Mucosa of descending colon (tissue), 3 donors: ENCODE measurements around the gene COX11. TPM values are rescaled to one million over a fixed set of nuclear protein-coding genes. Genes with fewer than 3 reads are reported as not detected.

Experiments
- ATAC-seq: fragments of 200-7000 bp; cut with Tn5 transposase; one replicate; pipeline ENCODE4 v1.9.1; 2020; ENCODE audit warnings: mild to moderate bottlenecking, moderate library complexity
- DNase-seq, 3 donors: peaks; one replicate each; pipeline ENCODE4 v3.0.0-alpha.2; 2020
- H3K36me3 ChIP-seq: fragments of 200-600 bp; one replicate; pipeline ENCODE4 v1.8.0; 2021; ENCODE audit warnings: low read depth, mild to moderate bottlenecking
- H3K4me1 ChIP-seq: fragments of 200-600 bp; one replicate; pipeline ENCODE4 v1.8.0; 2021; ENCODE audit warnings: low read depth, mild to moderate bottlenecking
- H3K4me3 ChIP-seq: fragments of 200-600 bp; one replicate; pipeline ENCODE4 v1.8.0; 2021; ENCODE audit warnings: mild to moderate bottlenecking
- H3K9me3 ChIP-seq: fragments of 200-600 bp; one replicate; pipeline ENCODE4 v1.8.0; 2021; ENCODE audit warnings: mild to moderate bottlenecking
- CTCF ChIP-seq: fragments of 200-600 bp; IDR thresholded peaks from one replicate; pipeline ENCODE4 v1.8.0; 2022; ENCODE audit warnings: antibody characterized with exemption, mild to moderate bottlenecking
- intact Hi-C, 2 donors: fragments of 100-400 bp; cut with DNase I in 1 of 2; cut with micrococcal nuclease in 1 of 2; formaldehyde crosslinking; loops; one replicate each; pipeline versions ENCODE4 v1.11.0 to v1.11.1; 2022; cut with DNase I, micrococcal nuclease
- total RNA-seq, 3 donors: library from RNA; stranded (reverse); fragmentation: NEBNext Ultra II Directional in 2 of 3; extraction: Animal tissue kit (Norgen Biotek cat#: 25700) in 2 of 3; gene quantifications; one replicate each; pipeline versions ENCODE4 v1.2.1 to v1.2.4, GENCODE V29; 2021 to 2023
- donor health status: DM: no; HTN: no; CAD: no; lungs with moderate emphysema.
- donor health status: DM: no; HTN: no; CAD: no.
- donor health status: DM: no; HTN: yes; CAD: no.

Gene COX11
- total RNA-seq, 3 donors from 2014 or later, result 53.2 to 61.4 (median 55.3) TPM

- intact Hi-C loops, result no loop called here
- DNase-seq (no peak), ATAC-seq (no peak)
- H3K4me3 ChIP-seq, result no peak overlapping the region
- TF ChIP-seq CTCF, result no peak
- no peaks in the 10 kb centered on the region for H3K36me3 ChIP-seq
- peaks cover 12% of the 10 kb centered on the region for H3K4me1 ChIP-seq
- H3K9me3 ChIP-seq, result no peaks in the 10 kb centered on the region
Observed at GRCh38 chr17:54937018-54937417, 31.4 kb downstream of the COX11 start.

GRCh38 chr17:54935471-54935870 lies 33.0 kb downstream of the COX11 start:
- Histone ChIP-seq H3K9me3 (no peaks in the 10 kb centered on the region), H3K4me3 (no peak overlapping the region), H3K4me1 (peaks cover 12% of the 10 kb centered on the region), H3K36me3 (no peaks in the 10 kb centered on the region)
- ATAC-seq (peak; percentile 87), DNase-seq (peak in 1 of 3 donors; percentile 31)
- intact Hi-C loops, result no loop called here
- no peak for TF ChIP-seq CTCF

- Histone ChIP-seq H3K4me3 (no peak overlapping the region), H3K4me1 (peaks cover 14% of the 10 kb centered on the region), H3K36me3 (no peaks in the 10 kb centered on the region), H3K9me3 (no peaks in the 10 kb centered on the region)
- intact Hi-C loops, result no loop called here
- ATAC-seq (peak; percentile 87), DNase-seq (no peak)
- no peak for TF ChIP-seq CTCF
Observed at GRCh38 chr17:54933921-54934320, 34.5 kb downstream of the COX11 start.

GRCh38 chr17:54932711-54933110 lies 35.7 kb downstream of the COX11 start:
- no peak for TF ChIP-seq CTCF
- no peak for ATAC-seq
- DNase-seq, result no peak
- intact Hi-C loops, result no loop called here
- Histone ChIP-seq H3K4me3 (no peak overlapping the region), H3K4me1 (peaks cover 14% of the 10 kb centered on the region), H3K36me3 (no peaks in the 10 kb centered on the region), H3K9me3 (no peaks in the 10 kb centered on the region)

- Histone ChIP-seq H3K9me3 (no peaks in the 10 kb centered on the region), H3K4me1 (peaks cover 3% of the 10 kb centered on the region), H3K36me3 (no peaks in the 10 kb centered on the region), H3K4me3 (no peak overlapping the region)
- intact Hi-C loops, result no loop called here
- DNase-seq (no peak), ATAC-seq (no peak)
- TF ChIP-seq CTCF, result no peak
Observed at GRCh38 chr17:54927525-54927924, 40.9 kb downstream of the COX11 start.

- Histone ChIP-seq H3K4me3 (no peak overlapping the region), H3K36me3 (no peaks in the 10 kb centered on the region), H3K9me3 (no peaks in the 10 kb centered on the region), H3K4me1 (peaks cover 3% of the 10 kb centered on the region)
- no peak for TF ChIP-seq CTCF
- ATAC-seq (no peak), DNase-seq (no peak)
- intact Hi-C loops, result no loop called here
Observed at GRCh38 chr17:54924405-54924804, 44.0 kb downstream of the COX11 start.
